Measurements from ENCODE around the gene ZNF462.
"Not testable (repeated sequence)": the region's sequence is repeated elsewhere in the genome, so short reads cannot be mapped to it uniquely, and the experiment has no call there.

The ZNF462 gene

DNA sequence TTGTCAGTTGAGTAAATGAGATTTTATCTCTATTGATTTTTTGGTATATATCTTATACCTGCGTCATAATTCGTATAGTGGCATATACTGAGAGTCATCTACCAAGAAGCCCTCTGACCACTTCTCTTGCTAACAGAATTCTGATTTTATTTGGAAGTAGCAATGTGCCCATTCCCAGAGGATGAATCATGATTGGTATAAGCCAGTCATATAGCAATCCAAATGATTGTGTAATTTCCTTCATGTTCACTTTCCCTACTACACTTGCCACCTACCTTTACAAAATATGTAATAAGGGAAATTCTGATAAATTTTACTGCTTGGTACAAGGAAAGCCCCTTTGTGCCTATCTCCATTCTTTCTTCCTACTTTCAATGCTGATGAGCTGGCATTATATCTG is 16.1 kb upstream of the ZNF462 start:
- no peak overlapping the region for H3K4me3 ChIP-seq (replicated peaks; ENCODE audit: low read depth, low read length)
- no peak for DNase-seq (ENCODE audit: extremely low read depth, low read depth)
- TF ChIP-seq, protein P1, sequence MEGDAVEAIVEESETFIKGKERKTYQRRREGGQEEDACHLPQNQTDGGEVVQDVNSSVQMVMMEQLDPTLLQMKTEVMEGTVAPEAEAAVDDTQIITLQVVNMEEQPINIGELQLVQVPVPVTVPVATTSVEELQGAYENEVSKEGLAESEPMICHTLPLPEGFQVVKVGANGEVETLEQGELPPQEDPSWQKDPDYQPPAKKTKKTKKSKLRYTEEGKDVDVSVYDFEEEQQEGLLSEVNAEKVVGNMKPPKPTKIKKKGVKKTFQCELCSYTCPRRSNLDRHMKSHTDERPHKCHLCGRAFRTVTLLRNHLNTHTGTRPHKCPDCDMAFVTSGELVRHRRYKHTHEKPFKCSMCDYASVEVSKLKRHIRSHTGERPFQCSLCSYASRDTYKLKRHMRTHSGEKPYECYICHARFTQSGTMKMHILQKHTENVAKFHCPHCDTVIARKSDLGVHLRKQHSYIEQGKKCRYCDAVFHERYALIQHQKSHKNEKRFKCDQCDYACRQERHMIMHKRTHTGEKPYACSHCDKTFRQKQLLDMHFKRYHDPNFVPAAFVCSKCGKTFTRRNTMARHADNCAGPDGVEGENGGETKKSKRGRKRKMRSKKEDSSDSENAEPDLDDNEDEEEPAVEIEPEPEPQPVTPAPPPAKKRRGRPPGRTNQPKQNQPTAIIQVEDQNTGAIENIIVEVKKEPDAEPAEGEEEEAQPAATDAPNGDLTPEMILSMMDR (IDR thresholded peaks at IDR 0.05; ENCODE audit: low read depth, low read length, missing control alignments): no peak

DNA sequence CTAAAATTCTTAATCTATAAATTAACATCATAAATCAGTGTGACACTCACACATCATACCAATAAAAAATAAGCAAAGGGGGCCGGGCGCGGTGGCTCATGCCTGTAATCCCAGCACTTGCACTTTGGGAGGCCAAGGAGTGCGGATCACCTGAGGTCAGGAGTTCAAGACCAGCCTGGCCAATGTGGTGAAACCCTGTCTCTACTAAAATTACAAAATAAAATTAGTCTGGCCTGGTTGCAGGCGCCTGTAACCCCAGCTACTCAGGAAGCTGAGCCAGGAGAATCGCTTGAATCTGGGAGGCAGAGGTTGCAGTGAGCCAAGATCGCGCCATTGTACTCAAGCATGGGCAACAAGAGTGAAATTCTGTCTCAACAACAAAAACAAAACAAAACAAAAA is 11.3 kb upstream of the ZNF462 start:
- H3K4me3 ChIP-seq (replicated peaks; ENCODE audit: low read depth, low read length); DNase-seq (ENCODE audit: extremely low read depth, low read depth): not testable (repeated sequence)

- TF ChIP-seq, protein P1 (IDR thresholded peaks at IDR 0.05; ENCODE audit: low read depth, low read length, missing control alignments): no peak
- DNase-seq (ENCODE audit: extremely low read depth, low read depth): no peak
- no peak overlapping the region for H3K4me3 ChIP-seq (replicated peaks; ENCODE audit: low read depth, low read length)
Measured at GRCh38 chr9:106857811-106858470, 5.0 kb upstream of the ZNF462 start.

DNA sequence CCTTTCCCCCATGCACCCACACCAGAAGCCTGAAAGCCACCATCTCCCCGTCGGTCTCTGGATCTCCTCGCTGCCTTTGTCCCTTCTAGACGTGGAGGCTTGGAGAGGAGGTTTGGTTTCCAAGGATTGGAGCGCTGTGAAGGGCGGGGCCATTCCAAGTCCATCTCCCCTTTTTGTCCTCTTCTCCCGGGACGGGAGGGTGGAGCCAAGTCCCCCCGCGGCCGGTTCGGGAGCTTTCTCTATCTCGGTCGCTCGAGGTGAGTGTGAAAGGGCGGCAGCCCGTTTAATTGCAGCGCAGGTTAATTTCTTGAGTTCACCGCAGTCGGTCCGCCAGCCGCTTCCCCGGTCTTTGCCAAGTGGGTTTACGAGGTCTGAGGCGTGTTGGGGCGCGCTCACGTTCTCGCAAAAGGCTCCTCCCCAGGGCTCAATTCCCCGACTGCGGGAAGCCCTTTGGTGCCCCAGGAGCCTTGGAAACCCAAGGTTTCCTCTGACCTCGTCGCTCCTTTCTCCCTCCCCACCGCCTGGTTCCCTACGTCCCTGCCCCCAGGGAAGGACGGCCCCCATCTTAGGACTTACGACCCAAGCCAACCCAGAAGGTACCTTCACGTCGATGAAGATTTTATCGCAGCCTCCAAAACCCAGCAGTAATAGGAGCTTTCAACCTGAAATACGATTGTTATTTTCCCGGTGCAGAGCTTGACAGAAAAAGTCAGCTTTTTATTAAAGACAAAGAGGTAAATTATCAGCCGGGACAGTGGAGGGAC is 2.8 kb upstream of the ZNF462 start:
- TF ChIP-seq, protein P1 (IDR thresholded peaks at IDR 0.05; ENCODE audit: low read depth, low read length, missing control alignments): no peak
- no peak for DNase-seq (ENCODE audit: extremely low read depth, low read depth)
- H3K4me3 ChIP-seq (replicated peaks; ENCODE audit: low read depth, low read length): peak overlapping the region; percentile 71

DNA sequence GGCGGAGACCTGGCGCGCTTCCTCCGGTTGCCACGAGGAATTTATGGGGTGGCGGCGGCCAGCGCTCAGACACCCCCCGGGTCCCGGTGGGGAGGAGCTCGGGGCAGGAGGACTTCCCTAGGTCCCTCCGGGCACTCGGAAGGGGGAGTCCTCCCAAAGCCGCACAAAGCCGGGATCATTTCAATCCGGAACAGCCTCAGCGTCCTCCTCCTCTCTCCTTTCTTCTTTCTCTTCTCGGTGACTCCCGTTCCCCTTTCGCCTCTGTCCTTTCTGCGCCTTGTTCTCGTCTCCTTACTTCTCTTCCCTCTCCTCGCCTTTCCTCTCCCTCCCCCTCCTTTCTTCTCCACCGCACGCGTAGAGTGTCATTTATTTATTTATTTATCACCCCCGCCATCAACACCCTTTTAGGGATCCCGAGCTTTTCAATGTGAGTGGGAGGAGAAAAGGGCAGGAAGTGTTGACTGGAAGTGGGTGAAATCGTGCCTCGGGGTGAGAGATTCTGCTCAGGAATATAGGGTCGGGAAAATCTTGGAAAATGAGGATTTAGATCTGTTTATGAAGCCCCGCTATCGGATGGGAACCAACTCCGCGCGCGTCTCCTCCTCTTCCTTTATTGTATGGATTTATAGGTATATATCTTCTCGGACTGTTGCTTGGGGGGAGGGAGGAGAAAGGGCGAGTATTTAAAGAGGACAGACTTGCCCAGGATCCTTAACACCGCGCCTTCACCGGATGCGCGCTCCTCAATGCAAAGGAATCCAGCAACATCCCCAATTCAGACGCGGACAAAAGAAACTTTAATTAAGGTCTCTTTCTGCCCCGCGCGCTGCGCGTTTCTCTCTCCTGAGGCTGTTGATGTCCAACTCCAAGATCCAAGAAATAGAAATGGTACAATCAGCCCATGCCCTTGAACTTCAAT is 2.0 kb upstream of the ZNF462 start:
- no peak for DNase-seq (ENCODE audit: extremely low read depth, low read depth)
- TF ChIP-seq, protein P1 (IDR thresholded peaks at IDR 0.05; ENCODE audit: low read depth, low read length, missing control alignments): no peak
- H3K4me3 ChIP-seq (replicated peaks; ENCODE audit: low read depth, low read length): peak overlapping the region; percentile 71

- DNase-seq (ENCODE audit: extremely low read depth, low read depth): no peak
- TF ChIP-seq, protein P1 (IDR thresholded peaks at IDR 0.05; ENCODE audit: low read depth, low read length, missing control alignments): no peak
- peak overlapping the region; percentile 71 for H3K4me3 ChIP-seq (replicated peaks; ENCODE audit: low read depth, low read length)
Measured at GRCh38 chr9:106861640-106862109, 1.3 kb upstream of the ZNF462 start.

Measured in HFF-Myc (cell line).